Brain microvascular endothelial cell (primary cell): ENCODE data around the gene CCDC137.
A peak's percentile ranks its signal among the peaks of the same experiment; 100 is the strongest.
"Not testable (repeated sequence)": the region's sequence is repeated elsewhere in the genome, so short reads cannot be mapped to it uniquely, and the experiment has no call there.

ENCODE experiments used
- DNase-seq: peaks from one replicate; pipeline ENCODE4 v3.0.0-alpha.2; 2020
- H3K27ac ChIP-seq: fragments of 250-450 bp; sonication (Bioruptor Pico); 2 replicates; pipeline ENCODE4 v1.5.1; 2020; ENCODE audit warnings: mild to moderate bottlenecking, moderate library complexity
- H3K27me3 ChIP-seq: fragments of 250-450 bp; sonication (Bioruptor Pico); replicated peaks from 2 replicates; pipeline ENCODE4 v1.5.1; 2020; ENCODE audit warnings: mild to moderate bottlenecking
- H3K36me3 ChIP-seq: fragments of 250-450 bp; sonication (Bioruptor Pico); replicated peaks from 2 replicates; pipeline ENCODE4 v1.5.1; 2020; ENCODE audit warnings: mild to moderate bottlenecking
- H3K4me3 ChIP-seq: 2 replicates; pipeline ENCODE4 v1.5.1; 2011; ENCODE audit warnings: low read depth, mild to moderate bottlenecking, control low read depth, low read length, moderate library complexity
- CTCF ChIP-seq: IDR thresholded peaks from 2 replicates; pipeline ENCODE4 v1.5.1; 2011; ENCODE audit warnings: low read depth, mild to moderate bottlenecking, moderate library complexity, low read length, control low read depth, inconsistent platforms; ENCODE audit errors: missing control alignments
- in situ Hi-C: cut with HindIII; loops from 2 replicates; pipeline ENCODE4 v1.10.0; 2017; ENCODE audit warnings: low sequenced_read_pairs, low pct_ligation_motif_present

CCDC137 gene

GRCh38 chr17:81666342-81667191 lies at the start of gene CCDC137, which contains the start of gene OXLD1:
CCDC137 (plus strand) TSS chr17:81666737; CDS start chr17:81666767, 30 bp downstream.
OXLD1 (minus strand) TSS chr17:81666605; CDS start chr17:81666577, 28 bp downstream.
- Histone ChIP-seq H3K4me3 (peak within 1 kb of the TSS; percentile 89), H3K36me3 (peaks cover 26% of the 10 kb centered on the region), H3K27ac (peak within 1 kb of the TSS; percentile 51), H3K27me3 (no peaks in the 10 kb centered on the region)
- no peak for TF ChIP-seq CTCF
- DNase-seq: peak; percentile 92
- in situ Hi-C loops: no loop called here

GRCh38 chr17:81616877-81617276 lies 49.7 kb upstream of the CCDC137 start:
- no peak for DNase-seq
- H3K4me3 ChIP-seq: no peak overlapping the region
- in situ Hi-C loops: no loop called here
- H3K36me3 ChIP-seq: peaks cover 50% of the 10 kb centered on the region
- H3K27ac ChIP-seq: no peak overlapping the region
- no peak for TF ChIP-seq CTCF
- H3K27me3 ChIP-seq: no peaks in the 10 kb centered on the region

GRCh38 chr17:81618307-81618706 lies 48.2 kb upstream of the CCDC137 start:
- H3K27ac ChIP-seq, H3K4me3 ChIP-seq, H3K27me3 ChIP-seq, in situ Hi-C loops, DNase-seq: not testable (repeated sequence)
- H3K36me3 ChIP-seq: peaks cover 53% of the 10 kb centered on the region

GRCh38 chr17:81621494-81622130 lies 44.9 kb upstream of the CCDC137 start:
- H3K4me3 ChIP-seq: no peak overlapping the region
- in situ Hi-C loops: no loop called here
- no peak overlapping the region for H3K27ac ChIP-seq
- H3K27me3 ChIP-seq: no peaks in the 10 kb centered on the region
- H3K36me3 ChIP-seq: peaks cover 72% of the 10 kb centered on the region
- TF ChIP-seq CTCF: no peak
- no peak for DNase-seq

- Histone ChIP-seq H3K36me3 (peaks cover 42% of the 10 kb centered on the region), H3K4me3 (no peak overlapping the region), H3K27ac (no peak overlapping the region), H3K27me3 (no peaks in the 10 kb centered on the region)
- no peak for TF ChIP-seq CTCF
- no peak for DNase-seq
- in situ Hi-C loops: no loop called here
Measured at GRCh38 chr17:81630274-81630673, 36.3 kb upstream of the CCDC137 start.

GRCh38 chr17:81631482-81631881 lies 35.1 kb upstream of the CCDC137 start:
- Histone ChIP-seq H3K27me3 (no peaks in the 10 kb centered on the region), H3K36me3 (peaks cover 33% of the 10 kb centered on the region), H3K4me3 (no peak overlapping the region), H3K27ac (no peak overlapping the region)
- no peak for TF ChIP-seq CTCF
- DNase-seq: no peak
- in situ Hi-C loops: no loop called here
